Endothelial cell of umbilical vein (primary cell): Measurements from ENCODE around the gene UNKL. TPM values are rescaled to one million over a fixed set of nuclear protein-coding genes. Genes with fewer than 3 reads are reported as not detected.

Experiments
- BruUV-seq: library from RNA; stranded (reverse); fragments of 400-500 nt; replicated peaks from 2 replicates; lab custom pipeline; 2021; lab: Mats Ljungman, UMichigan
- CTCF ChIA-PET: fragments of 300-600, 350-600 bp; sonication (Branson Sonifier 250); formaldehyde crosslinking; loops from one replicate; lab custom pipeline; 2021; ENCODE audit warnings: antibody characterized with exemption, inconsistent platforms; lab: Charles Lee
- POLR2A ChIA-PET: fragments of 300-600, 350-600 bp; sonication (Branson Sonifier 250); formaldehyde crosslinking; loops from one replicate; lab custom pipeline; 2021; ENCODE audit warnings: antibody characterized with exemption, inconsistent platforms; lab: Charles Lee
- DNase-seq: peaks from one replicate; pipeline ENCODE4 v3.0.0-alpha.2; 2011; ENCODE audit warnings: low read depth, low spot score
- FAIRE-seq: peaks from 2 replicates; lab custom pipeline; 2011; peaks lifted over from hg19 to GRCh38; lab: Jason Lieb, UNC
- H2AFZ ChIP-seq: 2 replicates; pipeline ENCODE4 v1.6.0; 2012; ENCODE audit warnings: low read depth, low read length, control low read depth, inconsistent platforms
- H3K27ac ChIP-seq: 2 replicates; pipeline ENCODE4 v1.5.1; 2011; ENCODE audit warnings: low read depth, mild to moderate bottlenecking, control low read depth, low read length, moderate library complexity; ENCODE audit not compliant: insufficient read depth
- H3K27me3 ChIP-seq, 2 experiments: 2 replicates each; pipeline versions ENCODE4 v1.6.0 to v1.6.1; 2011; ENCODE audit warnings: low read length in 2 of 2, mixed read lengths in 1 of 2; ENCODE audit not compliant: control insufficient read depth in 2 of 2, insufficient read depth in 2 of 2
- H3K36me3 ChIP-seq, 2 experiments: 2 replicates in 1 of 2; 3 replicates in 1 of 2; pipeline ENCODE4 v1.5.1; 2011; ENCODE audit warnings: low read length in 2 of 2, mild to moderate bottlenecking in 1 of 2, moderate library complexity in 1 of 2; ENCODE audit not compliant: control insufficient read depth in 2 of 2, insufficient read depth in 2 of 2; ENCODE audit errors: extremely low read depth in 1 of 2
- H3K4me1 ChIP-seq: 3 replicates; pipeline ENCODE4 v1.5.1; 2011; ENCODE audit warnings: mild to moderate bottlenecking, low read length; ENCODE audit not compliant: control insufficient read depth, insufficient read depth; ENCODE audit errors: extremely low read depth
- H3K4me2 ChIP-seq: 2 replicates; pipeline ENCODE4 v1.6.1; 2011; ENCODE audit warnings: low read length, control low read depth, mixed read lengths; ENCODE audit not compliant: insufficient read depth
- H3K4me3 ChIP-seq, 3 experiments: fragments of 200-600 bp in 1 of 3; sonication (generic), shearing (Covaris generic) in 1 of 3; replicated peaks in 1 of 3; 2 replicates each; pipeline ENCODE4 v1.5.1; 2011 to 2016; ENCODE audit warnings: control low read depth in 3 of 3, low read length in 3 of 3, mild to moderate bottlenecking in 2 of 3, inconsistent platforms in 1 of 3, low read depth in 1 of 3, moderate library complexity in 1 of 3; ENCODE audit not compliant: insufficient read depth in 1 of 3
- H3K79me2 ChIP-seq: 2 replicates; pipeline ENCODE4 v1.6.0; 2012; ENCODE audit warnings: low read length, inconsistent platforms; ENCODE audit not compliant: control insufficient read depth, insufficient read depth
- H3K9ac ChIP-seq: replicated peaks from 2 replicates; pipeline ENCODE3; 2011; ENCODE audit warnings: low read length, control low read depth; ENCODE audit not compliant: insufficient read depth; ENCODE audit errors: extremely low read depth
- H3K9me1 ChIP-seq: replicated peaks from 3 replicates; pipeline ENCODE4 v1.6.0; 2011; ENCODE audit warnings: mild to moderate bottlenecking, low read length; ENCODE audit not compliant: control insufficient read depth, insufficient read depth; ENCODE audit errors: extremely low read depth
- H3K9me3 ChIP-seq: replicated peaks from 2 replicates; pipeline ENCODE4 v1.5.1; 2012; ENCODE audit warnings: low read length, inconsistent platforms; ENCODE audit not compliant: control insufficient read depth, insufficient read depth
- H4K20me1 ChIP-seq: replicated peaks from 2 replicates; pipeline ENCODE3; 2011; ENCODE audit warnings: mild to moderate bottlenecking, low read length; ENCODE audit not compliant: control insufficient read depth, insufficient read depth; ENCODE audit errors: extremely low read depth
- CTCF ChIP-seq, 2 donors: IDR thresholded peaks; 1 replicate in 1 of 2; 2 replicates in 1 of 2; pipeline ENCODE4 v1.5.1; 2011; ENCODE audit warnings: low read length in 2 of 2, mild to moderate bottlenecking in 2 of 2, moderate library complexity in 2 of 2, control low read depth in 1 of 2, inconsistent platforms in 1 of 2, low read depth in 1 of 2; ENCODE audit not compliant: insufficient read depth in 1 of 2; ENCODE audit errors: extremely low read depth in 1 of 2
- EZH2 ChIP-seq: IDR thresholded peaks from 2 replicates; pipeline ENCODE4 v1.6.1; 2012; ENCODE audit warnings: borderline replicate concordance, low read depth, mild to moderate bottlenecking, moderate library complexity, low read length, inconsistent platforms; ENCODE audit not compliant: severe bottlenecking
- FOS ChIP-seq: IDR thresholded peaks from 2 replicates; pipeline ENCODE4 v1.6.1; 2011; ENCODE audit warnings: mild to moderate bottlenecking, low read length, moderate library complexity, borderline replicate concordance; ENCODE audit not compliant: insufficient read depth
- GATA2 ChIP-seq: IDR thresholded peaks from 2 replicates; pipeline ENCODE4 v1.7.0; 2011; ENCODE audit warnings: low read depth, mild to moderate bottlenecking, moderate library complexity, mixed read lengths, low read length; ENCODE audit not compliant: insufficient read length, insufficient read depth
- JUN ChIP-seq: IDR thresholded peaks from 2 replicates; pipeline ENCODE4 v1.6.1; 2011; ENCODE audit warnings: borderline replicate concordance, low read depth; ENCODE audit not compliant: insufficient read length, insufficient read depth
- MAX ChIP-seq: IDR thresholded peaks from 2 replicates; pipeline ENCODE4 v1.6.1; 2011; ENCODE audit not compliant: insufficient read depth, insufficient read length
- MYC ChIP-seq: IDR thresholded peaks from one replicate; pipeline ENCODE4 v1.6.1; 2011; ENCODE audit warnings: mild to moderate bottlenecking, low read depth, low read length
- POLR2A ChIP-seq: IDR thresholded peaks from 2 replicates; pipeline ENCODE4 v1.6.1; 2012; ENCODE audit warnings: low read depth, mild to moderate bottlenecking, control low read depth, low read length
- POLR2AphosphoS5 ChIP-seq: IDR thresholded peaks from 2 replicates; pipeline ENCODE4 v1.6.1; 2012; ENCODE audit warnings: low read depth, mild to moderate bottlenecking, control low read depth, low read length, moderate library complexity; ENCODE audit not compliant: insufficient read depth
- dilution Hi-C: fragments of 300-500 bp; cut with MboI; formaldehyde crosslinking; loops from one replicate; pipeline ENCODE4 v1.15.0; 2019; ENCODE audit warnings: low sequenced_read_pairs; ENCODE audit not compliant: extremely low pct_ligation_motif_present
- intact Hi-C: fragments of 100-400 bp; cut with micrococcal nuclease; formaldehyde crosslinking; loops from one replicate; pipeline ENCODE4 v1.10.0; 2022
- polyA plus RNA-seq, 4 experiments: library from polyadenylated mRNA; depleted of rRNA in 3 of 4; stranded (reverse) in 3 of 4; unstranded in 1 of 4; fragments of >200 nt; gene quantifications; 2 replicates each; pipeline versions ENCODE4 v1.2.1 to v1.2.3, GENCODE V29; 2011 to 2012; ENCODE audit warnings: missing spikeins in 1 of 4
- total RNA-seq: library from RNA; stranded (reverse); gene quantifications from 2 replicates; pipeline ENCODE4 v1.2.3, GENCODE V29; 2021

UNKL gene
- total and polyA plus RNA-seq, 2 donors (not counting 3 experiments of a cell fraction or from before 2014, with no cell fraction given), result 17.1 to 32.8 TPM

GRCh38 chr16:1361685-1362360 is 52.7 kb downstream of the UNKL start:
- POLR2A ChIA-PET, result no interaction called here
- Histone ChIP-seq H3K9me1 (no peaks in the 10 kb centered on the region), H3K4me1 (no peaks in the 10 kb centered on the region), H2AFZ (no peak overlapping the region), H3K9me3 (no peaks in the 10 kb centered on the region), H3K27ac (no peak overlapping the region), H3K4me3 (no peak overlapping the region), H3K4me2 (no peak overlapping the region), H3K27me3 (no peaks in the 10 kb centered on the region), H4K20me1 (no peaks in the 10 kb centered on the region), H3K36me3 (peaks cover 12 to 38% of the 10 kb centered on the region in 2 experiments), H3K79me2 (peaks cover 14% of the 10 kb centered on the region), H3K9ac (no peak overlapping the region)
- TF ChIP-seq EZH2 (no peak), FOS (no peak), JUN (no peak), GATA2 (no peak), MYC (no peak), POLR2AphosphoS5 (no peak), POLR2A (no peak), CTCF (IDR thresholded peaks at IDR 0.05; ENCODE audit: extremely low read depth in 1 of 2, insufficient read depth in 1 of 2, low read depth in 1 of 2, low read length in 2 of 2) (no peak), MAX (no peak)
- intact Hi-C loops (no loop called here), dilution Hi-C loops (no loop called here)
- no peak for DNase-seq
- CTCF ChIA-PET, result no interaction called here
- FAIRE-seq, result no peak
- BruUV-seq, result no TSS peak
